ENCODE data around the gene FLAD1.

FLAD1 gene

GRCh38 chr1:155034318-155035208 lies 51.4 kb downstream of the FLAD1 start:
- FAIRE-seq (no peak), DNase-seq (ENCODE audit: low spot score) (no peak)

GRCh38 chr1:155035936-155036335 lies 52.8 kb downstream of the FLAD1 start:
- no peak for FAIRE-seq

DNA sequence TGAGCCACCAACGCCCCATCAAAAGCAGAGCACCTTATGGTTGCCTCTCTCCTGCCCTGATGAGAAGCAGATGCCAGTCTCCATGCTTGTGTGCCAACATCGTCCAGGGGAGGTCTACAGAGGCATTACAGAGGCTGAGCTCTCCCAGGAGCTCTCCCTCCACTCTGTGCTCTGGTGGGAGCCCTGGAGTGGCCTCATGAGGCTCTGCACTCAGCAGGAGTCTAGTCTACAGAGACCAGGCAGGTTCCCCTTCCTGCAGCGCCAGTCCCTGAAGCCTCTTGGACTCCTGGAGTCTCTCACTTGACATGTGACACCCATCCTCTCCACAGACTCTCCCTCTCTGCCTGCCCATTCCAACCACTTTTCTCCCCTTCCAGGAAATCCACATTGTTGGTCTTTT lies 53.9 kb downstream of the FLAD1 start:
- FAIRE-seq (no peak), DNase-seq (ENCODE audit: low spot score) (no peak)

More at GRCh38 chr1:155035936-155036335, 52.8 kb downstream of the FLAD1 start:
- no peak for DNase-seq (ENCODE audit: low spot score)

DNA sequence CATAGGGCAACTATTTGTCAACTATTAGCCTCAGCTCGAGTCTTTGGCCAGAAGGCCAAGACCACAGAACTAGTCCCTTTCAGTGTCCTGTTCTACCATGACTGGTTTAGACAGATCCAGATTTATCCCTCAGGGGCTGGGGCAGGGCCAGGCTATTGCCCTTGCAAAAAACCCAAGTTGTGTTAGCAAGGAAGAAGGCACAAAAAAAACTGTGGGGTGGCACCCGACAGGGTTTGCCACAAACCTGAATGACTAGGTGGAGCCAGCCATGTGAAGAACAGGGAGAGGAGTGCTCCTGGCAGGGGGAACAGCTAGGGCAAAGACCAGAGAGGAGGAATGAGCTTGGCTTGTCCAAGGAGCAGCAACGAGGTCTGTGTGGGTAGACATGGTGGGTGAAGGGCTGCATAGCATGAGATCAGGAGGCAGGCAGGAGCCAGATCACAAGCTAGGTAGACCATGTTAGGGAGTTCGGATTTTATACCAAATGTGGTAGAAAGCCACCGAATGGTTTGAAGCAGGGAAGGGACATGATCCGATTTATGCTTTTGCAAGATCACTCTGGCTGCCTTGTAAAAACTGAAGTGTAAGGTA lies 54.8 kb downstream of the FLAD1 start:
- FAIRE-seq (no peak), DNase-seq (ENCODE audit: low spot score) (no peak)

DNA sequence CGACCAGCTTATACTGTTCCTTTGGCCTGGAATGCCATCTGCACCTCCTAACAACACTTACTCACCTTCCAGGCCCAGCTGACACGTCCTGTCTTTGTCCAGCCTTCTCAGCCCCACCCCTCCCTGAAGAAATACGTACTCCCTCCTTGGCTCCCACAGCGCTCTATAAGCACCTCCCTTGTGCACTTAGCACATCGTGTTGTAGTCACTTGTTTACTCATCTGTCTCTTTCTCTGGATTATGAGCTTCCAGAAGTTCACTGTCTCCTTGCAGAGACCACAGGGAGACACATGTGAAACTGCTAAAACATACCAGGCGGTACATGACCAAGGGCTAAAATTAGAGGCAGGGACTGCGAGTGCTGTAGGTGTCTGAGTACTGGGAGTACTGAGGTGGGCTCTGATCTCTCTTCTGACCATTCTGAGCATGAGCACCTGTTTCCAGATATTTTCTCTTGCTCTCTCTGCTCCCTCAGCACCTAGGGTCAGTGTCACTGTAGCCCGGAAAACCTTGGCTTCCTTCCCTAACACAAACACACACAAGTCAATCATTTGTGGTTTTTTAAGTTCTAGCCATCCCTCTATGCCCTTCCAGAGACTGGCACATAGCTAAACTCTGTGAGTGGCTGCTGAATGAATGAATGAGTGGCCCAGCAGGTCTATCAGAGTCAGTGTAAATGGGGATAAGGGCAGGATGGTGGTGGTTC lies 55.6 kb downstream of the FLAD1 start:
- DNase-seq (ENCODE audit: low spot score), result peak; percentile 30
- FAIRE-seq, result no peak

- DNase-seq (ENCODE audit: low spot score), result no peak
- FAIRE-seq, result no peak
Observed at GRCh38 chr1:155039308-155039669, 56.1 kb downstream of the FLAD1 start.

DNA sequence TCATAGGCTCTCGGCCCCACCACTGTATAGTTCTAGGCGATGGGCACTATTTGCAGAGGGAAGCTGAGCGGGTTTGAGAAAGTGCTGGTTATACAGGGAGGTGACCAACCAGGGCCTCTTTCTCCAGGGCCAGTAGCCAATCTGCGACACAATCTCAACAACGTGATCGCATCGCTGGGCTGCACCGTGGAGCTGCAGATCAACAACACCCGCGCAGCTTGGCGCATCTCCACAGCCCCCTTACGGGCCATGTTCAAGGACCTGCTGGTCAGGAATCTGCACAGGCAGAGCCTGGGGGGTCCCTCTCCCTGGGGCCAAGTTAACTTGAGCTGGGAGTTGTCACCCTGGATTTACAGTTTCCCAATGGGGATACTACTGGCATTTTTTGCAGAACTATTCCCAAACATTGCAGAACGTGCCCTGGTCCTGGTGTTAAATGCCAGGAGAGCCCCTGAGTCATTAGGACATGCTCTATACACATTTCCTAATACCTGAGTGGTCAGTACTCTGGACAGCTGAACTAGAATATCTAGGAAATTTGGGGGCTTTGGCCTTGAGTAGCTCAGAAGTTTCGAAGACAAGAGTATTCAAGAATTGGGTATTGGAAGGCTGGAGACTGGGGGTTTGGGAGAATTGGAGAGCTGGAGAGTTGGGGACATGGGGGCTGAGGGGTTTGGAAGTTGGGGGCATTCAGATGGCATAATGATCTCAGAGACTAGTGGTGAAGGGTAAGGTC lies 57.4 kb downstream of the FLAD1 start:
- no peak for FAIRE-seq

More for the DNA sequence above, 57.4 kb downstream of the FLAD1 start:
- no peak for DNase-seq (ENCODE audit: low spot score)
